ENCODE measurements around the gene SPRED2.
A peak's percentile ranks its signal among the peaks of the same experiment; 100 is the strongest.

SPRED2 gene

GRCh38 chr2:65435625-65436168 is 3.3 kb upstream of the SPRED2 start:
- DNase-seq (ENCODE audit: low read depth): peak; percentile 49
- TF ChIP-seq CTCF (conservative IDR thresholded peaks at IDR 0.05; ENCODE audit: low read depth, low read length): no peak
- H3K4me3 ChIP-seq (ENCODE audit: low read length): peak overlapping the region; percentile 80

- no peak for TF ChIP-seq CTCF (conservative IDR thresholded peaks at IDR 0.05; ENCODE audit: low read depth, low read length)
- H3K4me3 ChIP-seq (ENCODE audit: low read length): no peak overlapping the region
- no peak for DNase-seq (ENCODE audit: low read depth)
Observed at GRCh38 chr2:65434592-65435241, 2.3 kb upstream of the SPRED2 start.

GRCh38 chr2:65431421-65432226 is 775 bp downstream of the SPRED2 start:
- TF ChIP-seq CTCF (conservative IDR thresholded peaks at IDR 0.05; ENCODE audit: low read depth, low read length): no peak
- H3K4me3 ChIP-seq (ENCODE audit: low read length): peak overlapping the region; percentile 85
- no peak for DNase-seq (ENCODE audit: low read depth)

GRCh38 chr2:65430603-65431420 is 1.6 kb downstream of the SPRED2 start:
- no peak for TF ChIP-seq CTCF (conservative IDR thresholded peaks at IDR 0.05; ENCODE audit: low read depth, low read length)
- peak overlapping the region; percentile 85 for H3K4me3 ChIP-seq (ENCODE audit: low read length)
- peak; percentile 34 for DNase-seq (ENCODE audit: low read depth)

- peak; percentile 2 for TF ChIP-seq CTCF (conservative IDR thresholded peaks at IDR 0.05; ENCODE audit: low read depth, low read length)
Observed at GRCh38 chr2:65429786-65430602, 2.4 kb downstream of the SPRED2 start.

GRCh38 chr2:65427532-65427931 is 4.9 kb downstream of the SPRED2 start:
- no peak overlapping the region for H3K4me3 ChIP-seq (ENCODE audit: low read length)
- TF ChIP-seq CTCF (conservative IDR thresholded peaks at IDR 0.05; ENCODE audit: low read depth, low read length): no peak
- DNase-seq (ENCODE audit: low read depth): no peak

More at GRCh38 chr2:65429786-65430602, 2.4 kb downstream of the SPRED2 start:
- DNase-seq (ENCODE audit: low read depth): no peak
- H3K4me3 ChIP-seq (ENCODE audit: low read length): peak overlapping the region; percentile 85

All from retinal pigment epithelial cell (primary cell).